ENCODE data around the gene ARL10. TPM values are rescaled to one million over a fixed set of nuclear protein-coding genes. Genes with fewer than 3 reads are reported as not detected.

ARL10 gene
- total and polyA plus RNA-seq, 4 donors = 0.35 to 2.2 (median 1.5) TPM

- DNase-seq (ENCODE audit: low spot score) = no peak
- WGBS = 93% methylated on average over 3 of the region's 3 CpGs
- TF ChIP-seq FOXA1 (IDR thresholded peaks at IDR 0.05) = no peak
- no peak for TF ChIP-seq EGR1 (IDR thresholded peaks at IDR 0.05; ENCODE audit: low read depth in 2 of 2)
- no peak for TF ChIP-seq GABPA (IDR thresholded peaks at IDR 0.05 in 1 of 2, conservative IDR thresholded peaks at IDR 0.05 in 1 of 2)
- no peak for TF ChIP-seq REST (IDR thresholded peaks at IDR 0.05)
- no peak for TF ChIP-seq NR2F2 (IDR thresholded peaks at IDR 0.05)
- TF ChIP-seq HNF4G (IDR thresholded peaks at IDR 0.05) = no peak
- no peak for TF ChIP-seq SP1 (IDR thresholded peaks at IDR 0.05)
- no peak for TF ChIP-seq HNF4A (conservative IDR thresholded peaks at IDR 0.05)
- no peak for TF ChIP-seq TAF1 (conservative IDR thresholded peaks at IDR 0.05)
- no peak for TF ChIP-seq ZBTB33 (IDR thresholded peaks at IDR 0.05)
- no peak for TF ChIP-seq YY1 (IDR thresholded peaks at IDR 0.05)
- no peak for TF ChIP-seq RXRA (IDR thresholded peaks at IDR 0.05)
- no peak for TF ChIP-seq JUND (IDR thresholded peaks at IDR 0.05)
- TF ChIP-seq RAD21 (IDR thresholded peaks at IDR 0.05) = no peak
- no peak for TF ChIP-seq FOXA2 (IDR thresholded peaks at IDR 0.05)
- no peak for TF ChIP-seq CTCF (IDR thresholded peaks at IDR 0.05; ENCODE audit: low read depth, low read length, missing input control)
- no peak for TF ChIP-seq MAX (IDR thresholded peaks at IDR 0.05)
- no peak for TF ChIP-seq ATF3 (IDR thresholded peaks at IDR 0.05)
Measured at GRCh38 chr5:176382721-176383120, 17.4 kb downstream of the ARL10 start.

More at GRCh38 chr5:176382721-176383120, 17.4 kb downstream of the ARL10 start:
- Histone ChIP-seq H3K4me3 (ENCODE audit: low read depth in 1 of 3, low read length in 3 of 3) (no peak overlapping the region), H3K27me3 (ENCODE audit: control insufficient read depth in 4 of 4, insufficient read depth in 4 of 4, low read length in 3 of 4) (no peaks in the 10 kb centered on the region), H3K9ac (ENCODE audit: low read depth in 1 of 2, low read length in 2 of 2) (no peak overlapping the region), H3K4me1 (ENCODE audit: control insufficient read depth in 4 of 4, insufficient read depth in 4 of 4, low read length in 3 of 4) (peaks cover 5 to 14% (median 13%) of the 10 kb centered on the region in 4 donors), H3K9me3 (ENCODE audit: control insufficient read depth in 4 of 4, low read length in 3 of 4) (no peaks in the 10 kb centered on the region), H3K27ac (ENCODE audit: low read depth in 1 of 2, low read length in 2 of 2) (no peak overlapping the region), H3K36me3 (ENCODE audit: control insufficient read depth in 4 of 4, insufficient read depth in 3 of 4, low read depth in 1 of 4, low read length in 3 of 4) (peaks cover 10 to 53% (median 23%) of the 10 kb centered on the region in 4 donors)
